ENCODE results near the gene GABRR1. TPM values are rescaled to one million over a fixed set of nuclear protein-coding genes. Genes with fewer than 3 reads are reported as not detected.
A peak's percentile ranks its signal among the peaks of the same experiment; 100 is the strongest.
"Not testable (repeated sequence)": the region's sequence is repeated elsewhere in the genome, so short reads cannot be mapped to it uniquely, and the experiment has no call there.

The GABRR1 gene
- polyA plus RNA-seq, 4 donors = 1.3 to 2.8 (median 1.9) TPM

DNA sequence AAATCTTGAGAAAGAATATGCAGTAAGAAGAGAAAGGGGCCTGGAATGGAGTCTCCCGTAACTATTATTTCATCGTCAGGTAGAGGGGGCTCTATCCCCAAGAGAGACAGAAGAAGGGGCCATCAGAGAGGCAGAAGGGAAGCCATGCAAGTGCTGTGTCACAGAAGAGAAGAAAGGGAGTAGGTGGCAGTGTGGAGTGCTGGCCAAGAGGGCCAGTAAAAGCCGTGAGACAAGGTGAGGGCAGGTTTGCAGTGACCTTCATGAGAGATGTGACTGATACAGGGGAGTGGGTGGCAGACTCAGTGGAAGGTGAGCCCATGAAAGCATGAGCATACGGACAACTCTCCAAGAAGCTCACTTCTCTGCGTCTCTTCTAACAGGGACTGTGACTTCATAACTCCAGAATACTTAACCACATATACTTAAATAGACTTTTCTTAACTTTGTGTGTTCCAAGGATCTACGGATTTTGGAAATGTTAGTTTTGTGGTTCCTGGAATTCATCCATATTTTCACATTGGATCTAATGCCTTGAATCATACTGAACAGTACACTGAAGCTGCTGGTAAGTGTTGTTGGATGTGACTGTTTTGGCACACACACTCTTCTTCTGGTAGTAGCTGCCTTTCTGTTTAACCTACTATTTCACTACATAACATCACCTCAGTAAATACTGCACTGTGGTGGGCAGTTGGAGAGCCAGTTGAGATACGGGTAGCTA is 55.7 kb downstream of the GABRR1 start:
- no peak for DNase-seq (ENCODE audit: low read depth in 4 of 4, low spot score in 2 of 4)

DNA sequence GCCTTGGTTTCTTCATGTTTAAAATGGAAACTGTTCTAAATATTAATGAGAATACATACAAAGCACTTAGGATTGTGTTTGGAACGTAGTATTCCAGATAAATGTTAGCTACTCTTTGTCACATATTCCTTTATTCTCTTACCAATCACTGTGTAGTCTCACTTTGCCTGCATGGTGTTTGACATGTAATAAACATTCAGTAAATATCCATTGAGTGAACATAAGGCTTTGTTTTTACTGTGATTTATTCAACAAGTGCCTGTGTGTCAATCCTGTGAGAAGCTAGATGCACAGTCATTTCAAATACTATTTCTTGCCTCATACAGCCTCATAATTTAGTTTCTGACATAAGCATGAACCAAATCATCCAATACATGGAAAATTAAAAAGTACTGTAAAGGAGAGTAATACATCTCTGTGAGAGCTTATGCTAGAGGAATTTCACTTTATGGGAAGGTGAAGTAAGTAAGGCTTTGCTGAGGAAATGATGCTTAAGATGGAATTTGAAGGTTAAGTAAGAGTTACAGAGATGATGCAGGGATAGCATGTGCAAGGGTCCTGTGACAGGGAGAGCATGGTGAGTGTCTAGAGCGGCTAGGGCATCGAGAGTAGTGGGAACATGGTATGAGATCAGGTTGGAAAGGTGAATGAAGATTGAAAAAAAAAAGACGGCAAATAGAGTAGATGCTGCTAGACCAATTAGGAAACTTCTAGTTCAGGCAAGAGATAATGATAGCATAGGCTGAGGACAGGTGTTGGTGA is 56.6 kb downstream of the GABRR1 start:
- no peak for DNase-seq (ENCODE audit: low read depth in 4 of 4, low spot score in 2 of 4)

DNA sequence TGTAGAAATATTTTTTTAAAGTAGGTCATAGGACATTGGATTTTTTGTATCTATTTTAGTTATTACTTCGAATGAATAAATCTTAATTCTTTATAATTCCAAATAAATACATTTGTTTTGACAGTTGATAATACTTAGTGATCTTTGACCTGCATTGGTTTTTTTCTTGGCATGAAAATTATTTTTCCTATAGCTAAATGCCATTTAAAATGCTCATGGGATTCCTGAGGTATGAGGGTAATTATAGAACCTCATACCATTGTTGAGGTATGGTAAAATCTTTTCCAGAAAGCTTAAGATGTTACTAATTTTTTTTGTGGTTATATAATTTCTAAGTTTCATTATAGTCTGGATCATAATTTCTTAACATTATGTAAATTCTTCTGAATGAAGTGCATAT is 63.0 kb downstream of the GABRR1 start:
- no peak for DNase-seq (ENCODE audit: low read depth in 4 of 4, low spot score in 2 of 4)

DNA sequence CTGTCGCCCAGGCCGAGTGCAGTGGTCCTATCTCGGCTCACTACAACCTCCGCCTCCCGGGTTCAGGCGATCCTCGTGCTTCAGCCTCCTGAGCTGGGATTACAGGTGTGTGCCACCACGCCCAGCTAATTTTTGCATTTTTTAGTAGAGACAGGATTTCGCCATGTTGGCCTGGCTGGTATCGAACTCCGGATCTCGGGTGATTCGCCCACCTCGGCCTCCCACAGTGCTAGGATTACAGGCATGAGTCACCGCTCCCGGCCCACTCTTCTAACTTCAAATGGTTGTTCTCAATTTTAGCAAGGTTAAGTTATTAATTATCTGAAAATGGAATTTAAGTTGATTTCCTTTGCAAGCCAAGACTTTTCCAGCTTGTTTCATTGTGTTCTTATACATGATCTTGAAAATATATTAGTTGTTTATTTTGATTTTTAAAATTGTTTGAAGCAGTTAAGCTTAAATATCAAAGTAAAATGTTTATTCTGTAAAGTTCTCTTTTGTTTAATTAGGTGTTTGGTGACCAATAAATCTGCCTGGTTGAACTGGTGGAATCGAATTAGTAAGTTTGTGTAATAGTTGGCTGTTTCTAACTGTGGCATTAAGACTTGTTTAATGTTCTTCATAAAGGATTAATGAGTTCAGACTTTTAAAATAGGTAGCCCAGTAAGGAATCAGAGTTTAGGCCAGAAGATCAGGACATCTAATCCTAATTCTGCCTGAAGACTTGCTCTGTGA is 69.0 kb downstream of the GABRR1 start:
- DNase-seq (ENCODE audit: low read depth in 4 of 4, low spot score in 2 of 4) = no peak

DNA sequence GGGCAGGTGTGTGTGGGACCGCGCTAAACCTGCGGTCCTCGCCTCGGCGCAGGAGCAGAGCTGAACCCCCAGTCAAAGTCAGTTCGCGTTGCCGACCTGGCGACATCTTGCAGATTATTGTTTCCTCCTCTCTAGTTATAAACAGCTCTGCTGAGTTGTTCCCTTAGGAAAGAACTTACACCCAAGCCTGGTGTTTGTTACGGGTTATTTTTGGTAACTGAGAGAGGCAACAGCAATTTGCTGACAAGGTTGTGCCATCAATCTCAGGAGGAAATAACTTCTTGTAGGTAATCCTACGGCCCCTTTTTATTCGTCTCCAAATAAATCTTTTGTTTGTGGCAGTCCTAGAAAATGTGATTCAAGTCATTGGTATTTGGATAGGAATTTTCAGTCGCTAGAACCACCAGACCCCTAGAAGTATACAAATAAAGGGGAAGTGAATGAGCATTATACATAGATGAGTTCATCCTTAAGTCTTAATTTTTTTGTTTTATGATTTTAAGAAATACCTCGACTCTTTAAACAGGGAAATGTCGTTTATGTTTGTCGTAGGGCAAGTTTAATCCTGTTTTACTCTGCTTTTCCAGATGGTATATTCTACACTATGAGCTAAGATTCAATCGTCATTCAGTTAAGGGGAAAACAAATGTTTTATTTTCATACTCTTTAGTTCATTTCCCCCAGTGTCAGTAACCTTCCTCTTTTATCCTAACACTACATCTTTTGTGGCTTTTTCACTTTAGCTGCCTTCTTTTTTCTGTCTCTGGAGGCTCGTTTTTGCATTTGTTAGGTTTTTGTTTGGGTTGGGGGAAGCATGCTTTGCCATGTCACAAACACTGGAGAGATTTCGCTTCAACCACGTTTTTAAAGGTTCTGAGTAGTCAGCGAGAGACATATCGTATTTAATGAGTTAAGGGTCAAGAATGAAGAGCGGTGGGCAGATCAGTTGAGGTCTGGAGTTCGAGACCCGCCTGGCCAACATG is 70.1 kb downstream of the GABRR1 start:
- DNase-seq (ENCODE audit: low read depth in 4 of 4, low spot score in 2 of 4) = peak; percentile 28 to 56 (median 47)

DNA sequence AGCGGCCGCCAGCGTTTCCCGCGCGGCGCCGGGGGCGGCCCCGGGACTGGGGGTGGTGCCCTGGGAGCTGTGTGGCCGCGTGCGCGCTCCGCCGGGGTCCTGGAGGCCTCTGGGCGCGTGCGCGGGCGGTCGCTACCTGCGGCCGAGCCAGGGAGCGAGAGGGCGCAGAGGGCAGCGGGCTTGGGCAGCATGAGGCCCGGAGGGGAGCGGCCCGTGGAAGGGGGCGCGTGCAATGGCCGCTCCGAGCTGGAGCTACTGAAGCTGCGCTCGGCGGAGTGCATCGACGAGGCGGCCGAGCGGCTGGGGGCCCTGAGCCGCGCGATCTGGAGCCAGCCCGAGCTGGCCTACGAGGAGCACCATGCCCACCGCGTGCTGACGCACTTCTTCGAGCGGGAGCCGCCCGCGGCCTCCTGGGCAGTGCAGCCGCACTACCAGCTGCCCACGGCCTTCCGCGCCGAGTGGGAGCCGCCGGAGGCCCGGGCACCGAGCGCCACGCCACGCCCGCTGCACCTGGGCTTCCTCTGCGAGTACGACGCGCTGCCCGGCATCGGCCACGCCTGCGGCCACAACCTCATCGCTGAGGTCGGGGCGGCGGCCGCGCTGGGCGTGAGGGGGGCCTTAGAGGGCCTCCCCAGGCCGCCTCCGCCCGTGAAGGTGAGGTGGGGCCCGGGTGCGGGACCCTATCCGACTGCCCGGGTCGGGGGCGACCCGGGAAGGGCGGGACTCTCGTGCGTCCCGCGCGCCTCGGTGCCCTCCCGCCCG is 71.0 kb downstream of the GABRR1 start, which contains the start of gene PM20D2:
Gene PM20D2 (plus strand): TSS at position 100 of the 762 bp plus-strand sequence. CDS start 90 bp downstream, at position 190.
- DNase-seq (ENCODE audit: low read depth in 4 of 4, low spot score in 2 of 4) = peak; percentile 44 to 65 (median 52)

DNA sequence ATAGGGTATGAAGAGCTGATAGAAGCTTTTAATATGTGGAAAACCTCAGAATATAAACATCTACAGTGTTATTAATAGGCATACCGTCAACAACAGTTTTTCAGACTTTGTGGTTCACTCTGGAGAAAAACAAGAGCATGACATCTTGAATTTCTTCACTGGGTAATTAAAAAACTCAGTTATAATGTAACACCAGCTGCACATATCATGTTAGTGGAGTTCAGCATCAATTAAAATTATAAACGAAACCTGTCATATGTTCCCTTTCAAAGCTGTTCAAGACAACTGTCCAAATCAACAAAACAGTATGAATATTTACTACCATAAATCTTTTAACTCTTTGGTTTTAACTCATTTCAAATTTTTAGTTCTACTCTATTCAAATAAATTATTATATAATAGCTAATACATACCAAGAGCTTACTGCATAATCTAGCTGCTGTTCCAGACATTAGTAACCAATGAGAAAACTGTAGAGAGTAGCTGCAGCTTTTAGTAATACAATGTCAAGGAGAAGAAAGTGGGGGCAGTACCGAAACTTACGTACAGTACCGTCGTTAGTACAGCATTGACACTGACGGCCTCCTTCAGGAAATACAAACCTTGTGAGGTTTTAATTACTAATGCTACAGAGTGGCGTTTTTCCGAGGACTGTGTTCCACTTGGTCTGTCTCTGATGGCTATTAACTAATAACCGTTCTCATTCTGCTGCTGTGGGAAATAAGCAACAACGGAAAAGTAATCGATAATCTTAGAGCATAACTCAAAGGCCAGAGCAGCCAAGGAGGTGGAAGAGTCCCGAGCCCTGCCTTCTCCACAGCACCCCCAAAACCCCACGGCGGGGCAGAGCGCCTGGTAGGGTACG is 71.8 kb downstream of the GABRR1 start:
- DNase-seq (ENCODE audit: low read depth in 4 of 4, low spot score in 2 of 4) = peak in 3 of 4 donors; percentile 2 to 70 (median 27)

DNA sequence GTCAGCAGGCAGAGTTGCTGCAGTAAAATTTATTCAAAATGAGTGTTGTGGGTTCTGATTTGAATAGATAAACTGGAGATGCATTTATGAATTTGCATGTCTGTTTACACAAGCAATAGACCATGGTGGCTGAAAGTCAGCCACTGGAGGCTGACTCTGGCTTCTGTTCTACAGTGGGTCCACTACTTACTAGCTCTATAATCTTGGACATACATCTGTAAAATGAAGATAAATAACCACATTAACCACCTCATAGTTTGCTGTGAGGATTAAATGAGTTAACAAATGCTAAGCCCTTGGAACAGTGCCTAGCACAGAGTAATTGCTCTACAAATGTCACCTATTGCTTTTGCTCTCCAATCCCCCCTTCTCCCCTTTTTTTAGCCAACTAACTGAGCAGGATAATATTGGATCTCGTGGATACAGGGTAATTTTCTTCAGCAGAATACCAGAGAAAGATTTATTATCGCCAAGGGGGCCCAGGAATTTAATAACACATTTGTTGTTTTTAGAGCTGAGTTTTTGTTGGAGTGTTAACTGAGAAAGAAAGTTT is 72.7 kb downstream of the GABRR1 start:
- DNase-seq (ENCODE audit: low read depth in 4 of 4, low spot score in 2 of 4) = peak in 1 of 4 donors; percentile 21

DNA sequence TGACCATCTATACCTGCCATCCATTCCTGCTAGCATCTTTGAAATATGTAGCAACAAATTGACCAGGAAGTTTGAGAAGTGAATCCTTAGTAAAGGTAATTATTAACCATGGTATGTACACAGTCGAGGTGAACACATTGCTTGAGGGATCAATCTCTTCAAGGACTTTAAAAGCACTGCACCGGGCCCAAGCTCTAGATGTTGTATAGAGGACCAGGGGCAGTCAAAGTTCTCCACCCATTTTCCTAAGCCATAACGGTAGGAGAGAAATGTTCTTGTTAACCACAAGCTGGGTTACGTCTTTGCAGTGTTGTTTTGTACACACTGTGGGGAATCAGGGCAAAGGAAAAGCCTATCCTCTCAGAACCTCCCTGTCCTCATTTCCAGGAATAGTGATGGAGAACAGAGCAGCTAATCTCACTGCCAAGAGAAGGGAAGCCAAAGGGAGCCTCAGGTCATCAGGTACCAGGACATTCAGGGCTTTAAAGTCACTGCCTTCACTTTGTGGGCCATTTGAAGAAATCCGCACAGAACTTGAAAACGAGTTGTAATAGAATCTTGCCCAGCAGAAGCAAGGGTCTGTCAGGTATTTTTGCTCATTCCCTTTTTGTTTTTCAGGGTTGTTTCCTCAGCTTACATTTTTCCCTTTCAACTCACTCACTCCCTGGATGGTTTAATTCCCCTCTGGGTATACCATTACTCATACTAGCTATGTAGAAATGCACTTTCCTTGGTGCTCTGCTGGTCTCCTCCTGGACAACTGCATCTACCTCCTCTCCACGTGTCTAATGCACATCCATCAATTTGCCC is 76.6 kb downstream of the GABRR1 start:
- no peak for DNase-seq (ENCODE audit: low read depth in 4 of 4, low spot score in 2 of 4)

DNA sequence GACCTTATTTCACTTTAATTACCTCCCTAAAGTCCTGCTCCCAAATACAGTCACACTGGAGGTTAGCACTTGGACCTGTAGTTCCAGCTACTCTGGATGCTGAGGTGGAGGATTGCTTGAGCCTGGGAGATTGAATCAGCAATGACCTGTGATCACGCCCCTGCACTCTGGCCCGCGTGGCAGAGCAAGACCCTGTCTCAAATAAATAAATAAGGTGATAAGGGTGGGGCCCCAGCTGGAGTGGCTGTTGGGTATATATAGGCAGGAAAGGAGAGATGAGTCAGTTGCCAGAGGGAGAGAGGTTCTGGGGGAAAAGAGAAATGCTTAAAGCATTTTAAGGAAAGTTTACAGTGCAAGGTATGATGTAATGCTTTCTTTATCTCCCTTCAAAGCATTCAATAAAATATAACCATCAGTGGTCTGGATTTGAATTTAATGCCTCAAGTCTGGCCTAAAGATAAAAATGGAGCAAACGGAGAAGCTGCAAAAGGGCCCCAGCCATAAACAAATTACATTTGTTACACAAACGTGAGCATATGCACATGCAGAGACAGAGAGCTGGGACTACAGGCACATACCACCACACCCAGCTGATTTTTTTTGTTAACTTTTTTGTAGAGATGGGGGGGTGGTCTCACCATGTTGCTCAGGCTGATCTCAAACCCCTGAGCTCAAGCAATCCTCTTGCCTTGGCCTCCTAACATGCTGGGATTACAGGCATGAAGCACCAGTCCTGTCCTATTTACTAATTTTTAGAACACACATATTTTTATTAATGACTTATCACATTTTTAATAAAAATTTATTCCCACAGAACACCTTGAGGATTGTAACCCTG is 77.4 kb downstream of the GABRR1 start:
- no peak for DNase-seq (ENCODE audit: low read depth in 4 of 4, low spot score in 2 of 4)

DNA sequence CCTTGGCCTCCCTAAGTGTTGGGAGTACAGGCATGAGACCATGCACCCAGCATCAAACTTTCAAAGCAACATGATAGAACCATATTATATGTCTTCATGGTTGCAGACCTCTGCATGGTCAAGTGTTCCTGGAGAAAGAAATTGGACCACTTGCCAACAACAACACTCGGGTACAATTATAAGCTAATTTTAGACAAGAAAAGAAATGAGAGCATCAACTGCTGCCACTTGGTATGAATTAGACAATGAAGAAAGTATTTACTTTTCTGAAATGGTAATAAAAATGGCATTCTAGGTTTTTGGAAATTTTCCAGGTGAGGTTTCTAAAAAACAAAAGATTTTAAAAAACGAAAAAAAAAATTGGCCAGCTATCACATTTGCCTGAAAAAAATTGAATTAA is 79.0 kb downstream of the GABRR1 start:
- no peak for DNase-seq (ENCODE audit: low read depth in 4 of 4, low spot score in 2 of 4)

DNA sequence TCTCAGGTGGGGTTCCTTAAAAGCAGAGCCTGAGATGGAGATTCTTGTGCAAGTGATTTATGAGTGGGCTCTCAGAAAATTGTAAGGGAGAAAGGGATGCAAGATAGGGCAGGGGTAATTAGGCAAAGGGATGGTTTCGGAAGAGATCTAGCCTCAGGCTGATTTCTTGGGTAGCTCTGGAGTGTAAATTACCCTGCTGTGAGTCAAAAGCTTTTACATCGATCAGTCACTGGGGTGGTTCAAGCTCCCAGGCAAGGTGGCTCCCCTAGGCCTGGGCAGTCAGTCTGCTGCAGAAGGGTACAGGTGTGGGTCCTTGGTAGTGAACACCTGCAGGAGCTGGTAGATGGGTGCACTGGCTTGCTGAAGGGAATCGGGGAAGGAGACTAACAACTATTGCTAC is 82.4 kb downstream of the GABRR1 start:
- DNase-seq (ENCODE audit: low read depth in 4 of 4, low spot score in 2 of 4) = no peak

DNA sequence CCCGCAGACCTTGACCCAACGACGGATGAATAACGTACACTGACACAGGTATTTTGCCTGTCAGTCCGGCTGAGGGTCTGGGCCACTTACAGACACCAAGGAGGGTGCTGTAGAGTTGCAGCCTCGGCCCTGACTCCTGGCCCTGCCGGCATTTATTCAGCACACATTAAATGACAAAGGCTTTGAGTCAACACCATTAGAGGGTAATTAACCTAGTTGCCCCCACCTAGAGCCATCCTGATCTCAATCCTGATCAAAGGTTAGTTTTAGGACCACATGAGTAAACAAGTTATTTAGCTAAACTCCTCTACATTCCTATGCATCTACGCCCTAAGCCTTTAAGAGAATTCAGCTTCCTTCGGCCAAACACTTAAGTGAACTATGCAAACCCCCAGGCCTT is 83.2 kb downstream of the GABRR1 start:
- no peak for DNase-seq (ENCODE audit: low read depth in 4 of 4, low spot score in 2 of 4)

DNA sequence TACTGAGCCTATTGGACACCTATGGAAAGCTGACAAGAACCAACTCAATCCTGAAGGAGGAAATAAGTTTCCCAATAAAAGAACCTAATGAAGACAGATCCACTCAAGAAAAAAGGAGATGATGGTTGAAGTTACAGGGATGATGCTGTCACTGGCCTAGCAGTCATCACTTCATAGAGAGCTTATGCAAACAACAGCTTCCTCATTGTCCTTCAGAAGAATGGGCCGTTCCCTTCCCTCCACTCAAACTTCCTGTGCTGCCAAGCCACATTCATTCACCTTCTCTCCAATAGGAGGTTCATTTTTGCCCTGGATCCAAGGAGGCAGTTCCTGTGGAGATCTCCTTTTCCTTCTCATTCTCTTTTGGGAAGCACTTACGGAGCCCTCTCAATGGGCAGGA is 85.1 kb downstream of the GABRR1 start:
- no peak for DNase-seq (ENCODE audit: low read depth in 4 of 4, low spot score in 2 of 4)

DNA sequence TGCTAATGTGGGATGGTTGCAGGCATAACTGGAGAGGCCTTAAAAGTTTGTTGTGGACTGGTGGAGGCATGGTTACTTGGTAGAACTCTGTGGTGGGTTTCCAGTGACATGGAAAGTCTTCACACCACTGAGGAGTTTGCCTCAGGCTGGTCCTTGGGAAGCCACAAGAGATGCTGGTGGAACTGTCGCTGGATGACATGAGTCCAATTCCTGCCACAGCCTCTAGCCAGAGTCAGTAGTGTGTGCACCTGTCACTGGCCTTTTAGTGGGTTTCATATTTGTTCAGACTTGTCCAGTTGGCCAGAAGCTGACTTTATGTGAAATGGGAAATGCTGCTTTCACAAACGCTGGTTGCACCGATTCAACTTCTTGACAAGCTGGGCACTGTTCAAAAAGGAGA is 85.6 kb downstream of the GABRR1 start:
- DNase-seq (ENCODE audit: low read depth in 4 of 4, low spot score in 2 of 4) = no peak

DNA sequence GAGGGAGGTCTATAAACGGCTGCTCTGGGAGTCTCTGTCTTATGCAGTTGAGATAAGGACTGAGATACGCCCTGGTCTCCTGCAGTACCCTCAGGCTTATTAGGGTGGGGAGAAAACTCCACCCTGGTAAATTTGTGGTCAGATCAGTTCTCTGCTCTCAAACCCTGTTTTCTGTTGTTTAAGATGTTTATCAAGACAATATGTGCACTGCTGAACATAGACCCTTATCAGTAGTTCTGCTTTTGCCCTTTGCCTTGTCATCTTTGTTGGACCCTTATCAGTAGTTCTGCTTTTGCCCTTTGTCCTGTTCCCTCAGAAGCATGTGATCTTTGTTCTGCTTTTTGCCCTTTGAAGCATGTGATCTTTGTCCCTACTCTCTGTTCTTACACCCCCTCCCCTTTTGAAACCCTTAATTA is 88.9 kb downstream of the GABRR1 start:
- not testable (repeated sequence) for DNase-seq (ENCODE audit: low read depth in 4 of 4, low spot score in 2 of 4)

Data from left renal cortex interstitium (tissue), 4 donors.